Ishikawa (cell line): ENCODE results near the gene GPR55.

Experiments used
- CEBPB ChIP-seq: IDR thresholded peaks from 2 replicates; pipeline ENCODE4 v1.6.1; 2012
- CREB1 ChIP-seq: IDR thresholded peaks from 2 replicates; pipeline ENCODE4 v1.6.1; 2012; ENCODE audit warnings: low read depth
- EGR1 ChIP-seq: IDR thresholded peaks from 2 replicates; pipeline ENCODE4 v1.6.1; 2012
- EP300 ChIP-seq: IDR thresholded peaks from 2 replicates; pipeline ENCODE4 v1.6.1; 2012; ENCODE audit warnings: borderline replicate concordance
- FOXM1 ChIP-seq: IDR thresholded peaks from 2 replicates; pipeline ENCODE4 v1.6.1; 2012; ENCODE audit warnings: low read depth, borderline replicate concordance
- NFIC ChIP-seq: IDR thresholded peaks from 2 replicates; pipeline ENCODE4 v1.6.1; 2012
- RAD21 ChIP-seq: IDR thresholded peaks from 2 replicates; pipeline ENCODE4 v1.6.1; 2012; ENCODE audit warnings: low read depth
- TAF1 ChIP-seq: IDR thresholded peaks from 2 replicates; pipeline ENCODE4 v1.6.1; 2012; ENCODE audit warnings: low read depth, mild to moderate bottlenecking
- TCF12 ChIP-seq: IDR thresholded peaks from 2 replicates; pipeline ENCODE4 v1.6.1; 2012; ENCODE audit warnings: low read depth
- TEAD4 ChIP-seq: IDR thresholded peaks from 2 replicates; pipeline ENCODE4 v1.6.1; 2012
- YY1 ChIP-seq: IDR thresholded peaks from 2 replicates; pipeline ENCODE4 v1.6.1; 2012; ENCODE audit warnings: low read depth
- ZBTB7A ChIP-seq: IDR thresholded peaks from 2 replicates; pipeline ENCODE4 v1.6.1; 2012; ENCODE audit warnings: low read depth
- TF ChIP-seq, protein P1 (sequence below): IDR thresholded peaks from 2 replicates; pipeline ENCODE4 v1.6.1; 2012
- TF ChIP-seq, protein P2 (sequence below): IDR thresholded peaks from 2 replicates; pipeline ENCODE4 v1.6.1; 2012; ENCODE audit warnings: low read depth, mild to moderate bottlenecking
- TF ChIP-seq, protein P3 (sequence below): IDR thresholded peaks from 2 replicates; pipeline ENCODE4 v1.6.1; 2012

Gene GPR55

DNA sequence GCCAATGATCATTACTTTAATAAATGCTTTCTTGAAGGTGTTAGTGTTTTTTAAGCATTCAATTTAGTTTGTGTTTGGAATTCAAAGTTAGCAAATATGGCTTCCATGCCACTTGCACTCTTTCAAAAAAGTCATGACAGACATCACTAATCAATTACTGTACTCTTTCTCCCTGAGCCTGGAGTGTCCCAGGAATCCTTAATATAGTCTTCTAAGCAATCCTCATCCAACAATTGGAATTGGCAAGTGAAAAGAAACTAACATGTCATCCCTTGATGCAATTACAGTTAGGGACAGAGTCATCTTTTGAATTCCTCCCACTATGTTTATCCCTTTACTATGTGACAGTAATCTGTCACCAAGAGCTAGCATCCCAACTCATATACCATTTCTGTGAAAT, 29.7 kb upstream of the GPR55 start:
- no peak for TF ChIP-seq RAD21
- no peak for TF ChIP-seq TAF1
- TF ChIP-seq, protein P1, sequence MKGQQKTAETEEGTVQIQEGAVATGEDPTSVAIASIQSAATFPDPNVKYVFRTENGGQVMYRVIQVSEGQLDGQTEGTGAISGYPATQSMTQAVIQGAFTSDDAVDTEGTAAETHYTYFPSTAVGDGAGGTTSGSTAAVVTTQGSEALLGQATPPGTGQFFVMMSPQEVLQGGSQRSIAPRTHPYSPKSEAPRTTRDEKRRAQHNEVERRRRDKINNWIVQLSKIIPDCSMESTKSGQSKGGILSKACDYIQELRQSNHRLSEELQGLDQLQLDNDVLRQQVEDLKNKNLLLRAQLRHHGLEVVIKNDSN, result no peak
- no peak for TF ChIP-seq TEAD4
- no peak for TF ChIP-seq NFIC
- TF ChIP-seq, protein P2, sequence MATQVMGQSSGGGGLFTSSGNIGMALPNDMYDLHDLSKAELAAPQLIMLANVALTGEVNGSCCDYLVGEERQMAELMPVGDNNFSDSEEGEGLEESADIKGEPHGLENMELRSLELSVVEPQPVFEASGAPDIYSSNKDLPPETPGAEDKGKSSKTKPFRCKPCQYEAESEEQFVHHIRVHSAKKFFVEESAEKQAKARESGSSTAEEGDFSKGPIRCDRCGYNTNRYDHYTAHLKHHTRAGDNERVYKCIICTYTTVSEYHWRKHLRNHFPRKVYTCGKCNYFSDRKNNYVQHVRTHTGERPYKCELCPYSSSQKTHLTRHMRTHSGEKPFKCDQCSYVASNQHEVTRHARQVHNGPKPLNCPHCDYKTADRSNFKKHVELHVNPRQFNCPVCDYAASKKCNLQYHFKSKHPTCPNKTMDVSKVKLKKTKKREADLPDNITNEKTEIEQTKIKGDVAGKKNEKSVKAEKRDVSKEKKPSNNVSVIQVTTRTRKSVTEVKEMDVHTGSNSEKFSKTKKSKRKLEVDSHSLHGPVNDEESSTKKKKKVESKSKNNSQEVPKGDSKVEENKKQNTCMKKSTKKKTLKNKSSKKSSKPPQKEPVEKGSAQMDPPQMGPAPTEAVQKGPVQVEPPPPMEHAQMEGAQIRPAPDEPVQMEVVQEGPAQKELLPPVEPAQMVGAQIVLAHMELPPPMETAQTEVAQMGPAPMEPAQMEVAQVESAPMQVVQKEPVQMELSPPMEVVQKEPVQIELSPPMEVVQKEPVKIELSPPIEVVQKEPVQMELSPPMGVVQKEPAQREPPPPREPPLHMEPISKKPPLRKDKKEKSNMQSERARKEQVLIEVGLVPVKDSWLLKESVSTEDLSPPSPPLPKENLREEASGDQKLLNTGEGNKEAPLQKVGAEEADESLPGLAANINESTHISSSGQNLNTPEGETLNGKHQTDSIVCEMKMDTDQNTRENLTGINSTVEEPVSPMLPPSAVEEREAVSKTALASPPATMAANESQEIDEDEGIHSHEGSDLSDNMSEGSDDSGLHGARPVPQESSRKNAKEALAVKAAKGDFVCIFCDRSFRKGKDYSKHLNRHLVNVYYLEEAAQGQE, result no peak

DNA sequence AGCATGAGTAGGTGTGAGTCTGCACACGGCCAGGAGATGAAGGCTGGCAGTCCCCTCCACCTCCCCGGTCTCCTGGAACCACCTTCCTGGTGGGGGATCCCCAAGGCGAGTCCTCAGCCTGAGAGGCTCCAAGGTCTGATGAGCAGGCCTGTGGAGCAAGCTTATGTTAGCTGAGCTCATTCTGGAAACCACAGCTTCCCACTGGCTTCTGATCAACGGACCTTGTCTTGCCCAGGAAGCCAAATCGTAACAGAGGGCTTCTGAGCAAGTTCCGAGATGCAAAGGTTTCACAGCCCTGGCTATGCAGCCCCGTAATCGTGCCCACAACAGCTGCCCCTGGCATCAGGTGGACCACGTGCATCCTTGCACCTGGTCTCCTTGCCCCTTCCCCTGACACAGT, 28.8 kb upstream of the GPR55 start:
- TF ChIP-seq TEAD4, result no peak
- TF ChIP-seq NFIC, result no peak
- no peak for TF ChIP-seq TCF12
- TF ChIP-seq, protein P3, sequence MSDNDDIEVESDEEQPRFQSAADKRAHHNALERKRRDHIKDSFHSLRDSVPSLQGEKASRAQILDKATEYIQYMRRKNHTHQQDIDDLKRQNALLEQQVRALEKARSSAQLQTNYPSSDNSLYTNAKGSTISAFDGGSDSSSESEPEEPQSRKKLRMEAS, result no peak
- no peak for TF ChIP-seq ZBTB7A
- TF ChIP-seq YY1, result no peak
- no peak for TF ChIP-seq RAD21
- TF ChIP-seq, protein P2, result no peak
- no peak for TF ChIP-seq FOXM1
- TF ChIP-seq, protein P1, result no peak
- no peak for TF ChIP-seq EP300
- TF ChIP-seq CREB1, result no peak
- TF ChIP-seq TAF1, result no peak
- no peak for TF ChIP-seq CEBPB
- no peak for TF ChIP-seq EGR1

DNA sequence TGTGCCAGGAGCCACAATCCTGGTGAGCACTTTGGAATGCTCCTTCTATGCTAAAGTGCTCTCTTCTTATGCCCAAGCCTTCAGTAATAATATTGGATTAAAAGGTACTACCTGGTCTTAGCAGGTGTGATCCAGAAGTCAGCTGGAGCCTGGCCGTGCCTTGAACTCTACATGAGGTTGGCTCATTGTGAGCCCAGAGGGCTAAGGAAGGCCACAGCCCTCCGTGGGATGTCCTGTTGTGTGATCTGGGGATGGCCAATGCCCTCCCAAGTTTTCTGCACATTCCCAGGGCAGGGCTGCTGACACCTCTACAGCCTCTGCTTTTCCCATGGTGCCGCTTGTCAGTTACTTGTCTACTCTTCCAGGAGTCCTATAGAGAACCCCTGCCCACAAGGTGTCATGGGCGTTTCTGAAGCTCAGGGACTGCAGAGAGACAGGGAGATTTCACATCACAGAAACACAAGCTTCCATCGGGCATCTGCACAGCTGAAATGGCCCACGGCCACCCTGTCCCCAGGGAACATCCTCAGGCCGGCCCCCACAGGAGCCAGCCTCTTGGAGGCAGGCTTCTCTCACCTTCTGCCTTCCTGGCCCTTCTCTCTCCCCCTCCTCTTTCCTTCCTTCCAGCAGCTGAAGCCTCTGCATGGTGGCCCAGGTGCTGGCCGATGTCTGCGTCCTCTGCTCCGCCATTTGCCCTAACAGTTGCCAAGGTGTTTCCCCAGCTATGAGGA, 27.3 kb upstream of the GPR55 start:
- TF ChIP-seq ZBTB7A, result no peak
- no peak for TF ChIP-seq EP300
- TF ChIP-seq NFIC, result no peak
- TF ChIP-seq, protein P3, result no peak
- no peak for TF ChIP-seq CREB1
- no peak for TF ChIP-seq YY1
- no peak for TF ChIP-seq FOXM1
- no peak for TF ChIP-seq CEBPB
- no peak for TF ChIP-seq TCF12
- TF ChIP-seq EGR1, result no peak
- TF ChIP-seq, protein P1, result no peak
- TF ChIP-seq RAD21, result no peak
- no peak for TF ChIP-seq TEAD4
- TF ChIP-seq TAF1, result no peak
- TF ChIP-seq, protein P2, result no peak

DNA sequence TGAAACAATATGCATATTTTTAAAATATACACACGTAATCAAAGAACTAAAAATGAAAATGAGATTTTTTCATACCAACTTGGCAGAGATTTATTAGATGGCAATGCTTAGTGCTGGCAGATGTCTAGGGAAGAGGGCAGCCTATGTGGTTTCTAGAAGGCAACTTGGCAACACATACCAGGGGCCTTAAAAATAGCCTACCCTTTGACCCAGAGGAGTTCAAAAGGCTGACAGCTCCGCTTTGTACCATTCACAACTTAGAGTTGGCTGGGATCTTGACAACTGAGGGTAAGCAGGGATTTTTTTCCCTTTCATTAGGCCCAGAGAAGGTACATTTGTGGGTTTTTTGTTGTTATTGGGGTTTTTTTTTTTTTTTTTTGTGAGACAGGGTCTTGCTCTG, 26.4 kb upstream of the GPR55 start:
- TF ChIP-seq, protein P3, result no peak
- TF ChIP-seq, protein P2, result no peak
- TF ChIP-seq NFIC (no peak), CEBPB (no peak), EP300 (no peak), RAD21 (no peak), TEAD4 (no peak), FOXM1 (no peak), TAF1 (no peak)
